Uterus (tissue), 4 donors: ENCODE measurements around the gene SLC2A5. TPM values are rescaled to one million over a fixed set of nuclear protein-coding genes. Genes with fewer than 3 reads are reported as not detected.

Experiments
- DNase-seq, 2 donors: peaks; one replicate each; pipeline ENCODE4 v3.0.0-alpha.2; 2019 to 2020
- H3K27ac ChIP-seq, 2 donors: fragments of 200-600 bp; sonication (generic); 1 replicate in 1 of 2; 2 replicates in 1 of 2; pipeline ENCODE4 v1.5.1; 2016 to 2018
- H3K27me3 ChIP-seq, 2 donors: fragments of 200-600 bp; sonication (generic); one replicate each; pipeline ENCODE4 v1.5.1; 2018 to 2019; ENCODE audit warnings: control low read depth in 1 of 2
- H3K36me3 ChIP-seq, 2 donors: fragments of 200-600 bp; sonication (generic); one replicate each; pipeline ENCODE4 v1.5.1; 2019; ENCODE audit warnings: control low read depth in 1 of 2
- H3K4me1 ChIP-seq, 2 donors: fragments of 200-600 bp; sonication (generic); one replicate each; pipeline ENCODE4 v1.5.1; 2018 to 2019; ENCODE audit warnings: control low read depth in 1 of 2
- H3K4me3 ChIP-seq, 2 donors: fragments of 200-600 bp; sonication (generic); 1 replicate in 1 of 2; 2 replicates in 1 of 2; pipeline ENCODE4 v1.5.1; 2018 to 2019; ENCODE audit warnings: mild to moderate bottlenecking in 1 of 2
- H3K9me3 ChIP-seq, 2 donors: fragments of 200-600 bp; sonication (generic); one replicate each; pipeline ENCODE4 v1.5.1; 2019; ENCODE audit warnings: control low read depth in 1 of 2
- CTCF ChIP-seq, 4 experiments: fragments of 200-600 bp in 2 of 4; fragments of 450-650 bp in 2 of 4; sonication (generic) in 2 of 4; IDR thresholded peaks; one replicate each; pipeline ENCODE4 v1.5.1; 2016 to 2019; ENCODE audit warnings: antibody characterized with exemption in 4 of 4, mild to moderate bottlenecking in 2 of 4, moderate library complexity in 1 of 4
- POLR2A ChIP-seq, 2 donors: fragments of 450-650 bp; IDR thresholded peaks; one replicate each; pipeline ENCODE4 v1.6.1; 2016; ENCODE audit warnings: antibody characterized with exemption in 2 of 2, mild to moderate bottlenecking in 1 of 2, moderate library complexity in 1 of 2
- intact Hi-C: fragments of 100-400 bp; cut with DNase I; formaldehyde crosslinking; loops from one replicate; pipeline ENCODE4 v1.15.1; 2023; ENCODE audit warnings: low total_unique reads
- total RNA-seq, 4 donors: library from RNA; depleted of rRNA in 3 of 4; stranded (reverse); fragments of >200 nt in 3 of 4; gene quantifications; one replicate each; pipeline versions ENCODE4 v1.1.0 to v1.2.4, GENCODE V29; 2014 to 2023
- donor health status: DM: yes; HTN: yes; CAD: no.

Gene SLC2A5
- total RNA-seq, 4 donors from 2014 or later: 1.1 to 2.4 TPM; not detected in 2

- Histone ChIP-seq H3K4me3 (no peak overlapping the region), H3K9me3 (no peaks in the 10 kb centered on the region), H3K36me3 (no peaks in the 10 kb centered on the region), H3K27me3 (no peaks in the 10 kb centered on the region), H3K4me1 (no peaks in the 10 kb centered on the region), H3K27ac (no peak overlapping the region)
- TF ChIP-seq POLR2A (IDR thresholded peaks at IDR 0.05) (no peak), CTCF (IDR thresholded peaks at IDR 0.05) (no peak)
- intact Hi-C loops: no loop called here
- DNase-seq: no peak
Observed at GRCh38 chr1:9078015-9078751, 8.7 kb upstream of the SLC2A5 start.

GRCh38 chr1:9075022-9075421 lies 5.6 kb upstream of the SLC2A5 start:
- Histone ChIP-seq H3K27me3 (no peaks in the 10 kb centered on the region), H3K4me3 (no peak overlapping the region), H3K9me3 (no peaks in the 10 kb centered on the region), H3K4me1 (no peaks in the 10 kb centered on the region), H3K36me3 (no peaks in the 10 kb centered on the region), H3K27ac (peak overlapping the region; percentile 50 to 59)
- no peak for TF ChIP-seq POLR2A (IDR thresholded peaks at IDR 0.05)
- TF ChIP-seq CTCF (IDR thresholded peaks at IDR 0.05): no peak
- DNase-seq: peak in 1 of 2 donors; percentile 41
- intact Hi-C loops: no loop called here

- H3K4me3 ChIP-seq: no peak overlapping the region
- H3K4me1 ChIP-seq: peaks cover 0 to 6% of the 10 kb centered on the region in 2 donors
- no peak for DNase-seq
- intact Hi-C loops: no loop called here
- TF ChIP-seq POLR2A (IDR thresholded peaks at IDR 0.05) (no peak), CTCF (IDR thresholded peaks at IDR 0.05) (no peak)
- no peaks in the 10 kb centered on the region for H3K27me3 ChIP-seq
- no peak overlapping the region for H3K27ac ChIP-seq
- no peaks in the 10 kb centered on the region for H3K9me3 ChIP-seq
- H3K36me3 ChIP-seq: no peaks in the 10 kb centered on the region
Observed at GRCh38 chr1:9073143-9073542, 3.7 kb upstream of the SLC2A5 start.

GRCh38 chr1:9071554-9072235 lies 2.3 kb upstream of the SLC2A5 start:
- H3K27me3 ChIP-seq: no peaks in the 10 kb centered on the region
- H3K9me3 ChIP-seq: no peaks in the 10 kb centered on the region
- no peak for DNase-seq
- H3K4me1 ChIP-seq: peaks cover 0 to 6% of the 10 kb centered on the region in 2 donors
- peak overlapping the region in 1 of 2 donors; percentile 81 for H3K27ac ChIP-seq
- no peak for TF ChIP-seq POLR2A (IDR thresholded peaks at IDR 0.05)
- TF ChIP-seq CTCF (IDR thresholded peaks at IDR 0.05): no peak
- no peaks in the 10 kb centered on the region for H3K36me3 ChIP-seq
- intact Hi-C loops: no loop called here
- H3K4me3 ChIP-seq: no peak overlapping the region

- intact Hi-C loops: no loop called here
- H3K4me1 ChIP-seq: peaks cover 0 to 6% of the 10 kb centered on the region in 2 donors
- peak overlapping the region in 1 of 2 donors; percentile 81 for H3K27ac ChIP-seq
Observed at GRCh38 chr1:9070486-9070885, 1.1 kb upstream of the SLC2A5 start.

More at GRCh38 chr1:9070486-9070885, 1.1 kb upstream of the SLC2A5 start:
- H3K4me3 ChIP-seq: no peak overlapping the region
- no peaks in the 10 kb centered on the region for H3K36me3 ChIP-seq
- DNase-seq: no peak
- TF ChIP-seq POLR2A (IDR thresholded peaks at IDR 0.05) (no peak), CTCF (IDR thresholded peaks at IDR 0.05) (no peak)
- H3K9me3 ChIP-seq: no peaks in the 10 kb centered on the region
- no peaks in the 10 kb centered on the region for H3K27me3 ChIP-seq
